Sigmoid colon (tissue), 7 donors: Measurements from ENCODE around the gene NR6A1. TPM values are rescaled to one million over a fixed set of nuclear protein-coding genes. Genes with fewer than 3 reads are reported as not detected.

Source experiments
- DNase-seq: peaks from one replicate; pipeline ENCODE4 v3.0.0-alpha.2; 2019
- H3K27ac ChIP-seq, 4 donors: fragments of 200-600 bp; sonication (generic); one replicate each; pipeline ENCODE4 v1.5.1; 2016 to 2019; ENCODE audit warnings: mild to moderate bottlenecking in 1 of 4
- H3K27me3 ChIP-seq, 3 donors: fragments of 200-600 bp; sonication (generic); one replicate each; pipeline ENCODE4 v1.5.1; 2019; ENCODE audit warnings: mild to moderate bottlenecking in 1 of 3
- H3K36me3 ChIP-seq, 4 donors: fragments of 200-600 bp; sonication (generic); one replicate each; pipeline ENCODE4 v1.5.1; 2016 to 2019
- H3K4me1 ChIP-seq, 4 donors: fragments of 200-600 bp; sonication (generic); one replicate each; pipeline ENCODE4 v1.5.1; 2017 to 2019
- H3K4me3 ChIP-seq, 4 donors: fragments of 200-600 bp; sonication (generic); one replicate each; pipeline ENCODE4 v1.5.1; 2017 to 2019; ENCODE audit warnings: mild to moderate bottlenecking in 2 of 4, moderate library complexity in 1 of 4
- H3K9me3 ChIP-seq, 4 donors: fragments of 200-600 bp in 3 of 4; sonication (generic) in 3 of 4; one replicate each; pipeline versions ENCODE4 v1.5.1 to v1.6.1; 2013 to 2019
- CTCF ChIP-seq, 4 experiments: fragments of 450-650 bp in 3 of 4; fragments of 200-600 bp in 1 of 4; IDR thresholded peaks; one replicate each; pipeline ENCODE4 v1.5.1; 2016 to 2019; ENCODE audit warnings: antibody characterized with exemption in 4 of 4, mild to moderate bottlenecking in 3 of 4, moderate library complexity in 2 of 4
- EP300 ChIP-seq, 4 donors: sonication (generic); formaldehyde crosslinking; IDR thresholded peaks; one replicate each; pipeline ENCODE4 v1.6.1; 2017; ENCODE audit warnings: antibody characterized with exemption in 4 of 4
- POLR2A ChIP-seq, 2 donors: fragments of 450-650 bp; IDR thresholded peaks; one replicate each; pipeline ENCODE4 v1.6.1; 2016; ENCODE audit warnings: antibody characterized with exemption in 2 of 2, mild to moderate bottlenecking in 2 of 2, moderate library complexity in 2 of 2
- POLR2AphosphoS5 ChIP-seq, 4 donors: sonication (generic); formaldehyde crosslinking; IDR thresholded peaks; one replicate each; pipeline ENCODE4 v1.6.1; 2017; ENCODE audit warnings: antibody characterized with exemption in 4 of 4
- WGBS, 2 donors: extraction: QIAGEN DNeasy Blood & Tissue Kit; methylation state at CpG; one replicate each; pipeline ENCODE4 v1.1.7; 2013; 5-methylcytosine and 5-hydroxymethylcytosine counted together
- intact Hi-C: fragments of 100-400 bp; cut with DNase I; formaldehyde crosslinking; loops from one replicate; pipeline ENCODE4 v1.15.1; 2023
- polyA plus RNA-seq, 3 donors: library from polyadenylated mRNA; stranded (reverse); fragments of 200-250 nt; gene quantifications; one replicate each; pipeline ENCODE4 v1.2.3, GENCODE V29; 2013
- total RNA-seq, 4 donors: library from RNA; depleted of rRNA; stranded (reverse); fragments of >200 nt; gene quantifications; one replicate each; pipeline ENCODE4 v1.1.0, GENCODE V29; 2016
- donor health status: healthy with polysubstance abuse.
- donor health status: Bipolar disorder and iron deficiency.
- donor health status: healthy.

Gene NR6A1
- total and polyA plus RNA-seq, 7 donors, result 0.60 to 3.0 (median 1.8) TPM

GRCh38 chr9:124500796-124501611 is 270.1 kb downstream of the NR6A1 start:
- no peak for TF ChIP-seq EP300 (IDR thresholded peaks at IDR 0.05)
- TF ChIP-seq POLR2A (IDR thresholded peaks at IDR 0.05), result no peak
- no peak for TF ChIP-seq POLR2AphosphoS5 (IDR thresholded peaks at IDR 0.05)
- no peak for TF ChIP-seq CTCF (IDR thresholded peaks at IDR 0.05)
- H3K4me3 ChIP-seq, result no peak overlapping the region
- H3K9me3 ChIP-seq, result no peaks in the 10 kb centered on the region
- no peak overlapping the region for H3K27ac ChIP-seq
- intact Hi-C loops, result no loop called here
- DNase-seq, result no peak
- 60 to 72% methylated on average over 12 of the region's 12 CpGs for WGBS, 2 donors
- no peaks in the 10 kb centered on the region for H3K36me3 ChIP-seq
- H3K4me1 ChIP-seq, result peaks cover 0 to 23% (median 20%) of the 10 kb centered on the region in 4 donors
- H3K27me3 ChIP-seq, result peaks cover 32 to 84% (median 72%) of the 10 kb centered on the region in 3 donors

GRCh38 chr9:124500028-124500795 is 270.9 kb downstream of the NR6A1 start:
- TF ChIP-seq POLR2A (IDR thresholded peaks at IDR 0.05) (no peak), EP300 (IDR thresholded peaks at IDR 0.05) (no peak), CTCF (IDR thresholded peaks at IDR 0.05) (no peak), POLR2AphosphoS5 (IDR thresholded peaks at IDR 0.05) (no peak)
- no peaks in the 10 kb centered on the region for H3K36me3 ChIP-seq
- WGBS, 2 donors, result 91 to 93% methylated on average over 40 of the region's 40 CpGs
- DNase-seq, result no peak
- H3K9me3 ChIP-seq, result no peaks in the 10 kb centered on the region
- H3K4me3 ChIP-seq, result no peak overlapping the region
- H3K4me1 ChIP-seq, result peaks cover 0 to 23% (median 20%) of the 10 kb centered on the region in 4 donors
- H3K27me3 ChIP-seq, result peaks cover 29 to 81% (median 64%) of the 10 kb centered on the region in 3 donors
- H3K27ac ChIP-seq, result no peak overlapping the region
- intact Hi-C loops, result no loop called here

GRCh38 chr9:124499216-124499615 is 271.9 kb downstream of the NR6A1 start:
- DNase-seq, result no peak
- H3K4me1 ChIP-seq, result peaks cover 0 to 17% (median 15%) of the 10 kb centered on the region in 4 donors
- H3K27me3 ChIP-seq, result peaks cover 21 to 72% (median 57%) of the 10 kb centered on the region in 3 donors
- H3K4me3 ChIP-seq, result no peak overlapping the region
- intact Hi-C loops, result no loop called here
- H3K36me3 ChIP-seq, result no peaks in the 10 kb centered on the region
- no peak overlapping the region for H3K27ac ChIP-seq
- TF ChIP-seq EP300 (IDR thresholded peaks at IDR 0.05) (no peak), POLR2AphosphoS5 (IDR thresholded peaks at IDR 0.05) (no peak), CTCF (IDR thresholded peaks at IDR 0.05) (no peak), POLR2A (IDR thresholded peaks at IDR 0.05) (no peak)
- H3K9me3 ChIP-seq, result no peaks in the 10 kb centered on the region
- 73 to 77% methylated on average over 3 of the region's 3 CpGs for WGBS, 2 donors

GRCh38 chr9:124498499-124499146 is 272.5 kb downstream of the NR6A1 start:
- no peak for TF ChIP-seq EP300 (IDR thresholded peaks at IDR 0.05)
- TF ChIP-seq POLR2A (IDR thresholded peaks at IDR 0.05), result no peak
- no peak for TF ChIP-seq CTCF (IDR thresholded peaks at IDR 0.05)
- TF ChIP-seq POLR2AphosphoS5 (IDR thresholded peaks at IDR 0.05), result no peak
- no peak for DNase-seq
- Histone ChIP-seq H3K9me3 (no peaks in the 10 kb centered on the region), H3K36me3 (no peaks in the 10 kb centered on the region), H3K27ac (no peak overlapping the region), H3K4me1 (peaks cover 0 to 11% (median 9%) of the 10 kb centered on the region in 4 donors), H3K27me3 (peaks cover 15 to 70% (median 51%) of the 10 kb centered on the region in 3 donors), H3K4me3 (no peak overlapping the region)
- intact Hi-C loops, result no loop called here
- WGBS, 2 donors, result 72 to 82% methylated on average over 15 of the region's 15 CpGs
